ENCODE results near the gene HYOU1. TPM values are rescaled to one million over a fixed set of nuclear protein-coding genes. Genes with fewer than 3 reads are reported as not detected.

HYOU1 gene
- total RNA-seq, 4 donors from 2014 or later = 36.1 to 57.5 (median 52.7) TPM

DNA sequence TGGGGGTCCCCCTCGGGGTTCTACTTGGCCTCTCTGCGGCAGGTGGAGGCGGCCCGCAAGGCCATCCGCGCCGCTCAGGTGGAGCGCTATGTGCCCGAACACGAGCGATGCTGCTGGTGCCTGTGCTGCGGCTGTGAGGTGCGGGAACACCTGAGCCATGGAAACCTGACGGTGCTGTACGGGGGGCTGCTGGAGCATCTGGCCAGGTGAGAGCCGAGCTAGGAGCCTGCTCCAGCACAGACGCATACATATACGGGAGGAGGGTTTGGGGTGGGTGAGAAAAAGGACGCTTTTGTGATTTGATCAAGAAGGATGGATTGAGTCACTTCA is 58.7 kb downstream of the HYOU1 start:
- H3K9me3 ChIP-seq = no peaks in the 10 kb centered on the region
- intact Hi-C loops (cut with DNase I) = no loop called here
- no peak for DNase-seq (ENCODE audit: extremely low spot score)
- peaks cover 20 to 42% (median 39%) of the 10 kb centered on the region in 4 donors for H3K36me3 ChIP-seq
- peaks cover 13 to 41% (median 35%) of the 10 kb centered on the region in 4 donors for H3K4me1 ChIP-seq
- H3K27ac ChIP-seq (replicated peaks in 1 of 4) = peak overlapping the region; percentile 87 to 96 (median 88)
- peak overlapping the region; percentile 64 to 90 (median 80) for H3K4me3 ChIP-seq
- H3K27me3 ChIP-seq = no peaks in the 10 kb centered on the region
- TF ChIP-seq, protein P1, sequence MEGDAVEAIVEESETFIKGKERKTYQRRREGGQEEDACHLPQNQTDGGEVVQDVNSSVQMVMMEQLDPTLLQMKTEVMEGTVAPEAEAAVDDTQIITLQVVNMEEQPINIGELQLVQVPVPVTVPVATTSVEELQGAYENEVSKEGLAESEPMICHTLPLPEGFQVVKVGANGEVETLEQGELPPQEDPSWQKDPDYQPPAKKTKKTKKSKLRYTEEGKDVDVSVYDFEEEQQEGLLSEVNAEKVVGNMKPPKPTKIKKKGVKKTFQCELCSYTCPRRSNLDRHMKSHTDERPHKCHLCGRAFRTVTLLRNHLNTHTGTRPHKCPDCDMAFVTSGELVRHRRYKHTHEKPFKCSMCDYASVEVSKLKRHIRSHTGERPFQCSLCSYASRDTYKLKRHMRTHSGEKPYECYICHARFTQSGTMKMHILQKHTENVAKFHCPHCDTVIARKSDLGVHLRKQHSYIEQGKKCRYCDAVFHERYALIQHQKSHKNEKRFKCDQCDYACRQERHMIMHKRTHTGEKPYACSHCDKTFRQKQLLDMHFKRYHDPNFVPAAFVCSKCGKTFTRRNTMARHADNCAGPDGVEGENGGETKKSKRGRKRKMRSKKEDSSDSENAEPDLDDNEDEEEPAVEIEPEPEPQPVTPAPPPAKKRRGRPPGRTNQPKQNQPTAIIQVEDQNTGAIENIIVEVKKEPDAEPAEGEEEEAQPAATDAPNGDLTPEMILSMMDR (IDR thresholded peaks at IDR 0.05) = no peak
- TF ChIP-seq POLR2AphosphoS5 (IDR thresholded peaks at IDR 0.05) = no peak
- no peak for TF ChIP-seq POLR2A (IDR thresholded peaks at IDR 0.05; ENCODE audit: low read depth)
- TF ChIP-seq EP300 (IDR thresholded peaks at IDR 0.05) = no peak
- 0% methylated on average over 12 of the region's 19 CpGs for WGBS

DNA sequence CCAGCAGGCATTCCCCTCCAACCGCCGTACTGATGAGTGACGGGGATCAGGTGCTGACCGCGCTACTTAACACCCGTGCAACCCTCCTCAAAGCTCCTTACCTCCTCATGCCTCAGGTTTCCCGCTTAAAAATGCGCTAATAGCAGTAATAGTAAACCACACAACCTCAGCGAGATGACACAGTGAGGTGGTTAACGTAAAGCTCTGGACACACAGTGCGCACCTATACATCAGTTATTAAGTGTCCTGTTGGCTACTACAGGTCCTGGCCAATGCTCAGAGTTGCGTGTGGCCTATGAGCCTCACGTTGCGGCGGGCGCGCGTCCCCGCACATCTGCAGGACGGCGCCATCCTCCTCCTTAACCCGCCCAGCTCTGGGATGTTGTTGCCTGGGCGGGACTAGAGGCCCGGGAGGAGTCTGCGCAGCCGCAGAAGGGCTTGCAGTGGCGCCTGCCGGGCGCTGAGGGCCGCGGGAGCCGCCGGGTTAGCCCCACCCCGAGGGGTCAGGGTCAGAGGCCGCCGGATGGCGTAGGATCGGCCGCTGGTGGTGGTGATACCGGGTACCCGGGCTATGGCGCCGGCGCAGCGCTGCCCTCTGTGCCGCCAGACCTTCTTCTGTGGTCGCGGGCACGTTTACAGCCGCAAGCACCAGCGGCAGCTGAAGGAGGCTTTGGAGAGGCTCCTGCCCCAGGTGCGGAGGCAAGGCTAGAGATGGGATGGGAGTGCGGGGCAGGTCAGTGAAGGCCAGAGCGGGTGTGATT is 59.2 kb downstream of the HYOU1 start, which contains the start of gene CENATAC:
TSS of gene CENATAC (plus strand) at position 512 of the 761 bp plus-strand sequence. CDS start at position 572, 60 bp downstream.
- peak; percentile 95 for DNase-seq (ENCODE audit: extremely low spot score)
- WGBS = 0% methylated on average over 22 of the region's 54 CpGs
- TF ChIP-seq EP300 (IDR thresholded peaks at IDR 0.05) (no peak), POLR2A (IDR thresholded peaks at IDR 0.05; ENCODE audit: low read depth) (peak; percentile 67), POLR2AphosphoS5 (IDR thresholded peaks at IDR 0.05) (peak; percentile 94 to 95)
- TF ChIP-seq, protein P1 (IDR thresholded peaks at IDR 0.05) = peak in 2 of 3 experiments; percentile 21 to 31
- peak within 1 kb of the TSS; percentile 64 to 90 (median 80) for H3K4me3 ChIP-seq
- H3K9me3 ChIP-seq = no peaks in the 10 kb centered on the region
- no peaks in the 10 kb centered on the region for H3K27me3 ChIP-seq
- peaks cover 15 to 37% (median 34%) of the 10 kb centered on the region in 4 donors for H3K36me3 ChIP-seq
- H3K27ac ChIP-seq (replicated peaks in 1 of 4) = peak within 1 kb of the TSS; percentile 87 to 96 (median 88)
- peaks cover 13 to 41% (median 35%) of the 10 kb centered on the region in 4 donors for H3K4me1 ChIP-seq
- intact Hi-C loops (cut with DNase I) = no loop called here

DNA sequence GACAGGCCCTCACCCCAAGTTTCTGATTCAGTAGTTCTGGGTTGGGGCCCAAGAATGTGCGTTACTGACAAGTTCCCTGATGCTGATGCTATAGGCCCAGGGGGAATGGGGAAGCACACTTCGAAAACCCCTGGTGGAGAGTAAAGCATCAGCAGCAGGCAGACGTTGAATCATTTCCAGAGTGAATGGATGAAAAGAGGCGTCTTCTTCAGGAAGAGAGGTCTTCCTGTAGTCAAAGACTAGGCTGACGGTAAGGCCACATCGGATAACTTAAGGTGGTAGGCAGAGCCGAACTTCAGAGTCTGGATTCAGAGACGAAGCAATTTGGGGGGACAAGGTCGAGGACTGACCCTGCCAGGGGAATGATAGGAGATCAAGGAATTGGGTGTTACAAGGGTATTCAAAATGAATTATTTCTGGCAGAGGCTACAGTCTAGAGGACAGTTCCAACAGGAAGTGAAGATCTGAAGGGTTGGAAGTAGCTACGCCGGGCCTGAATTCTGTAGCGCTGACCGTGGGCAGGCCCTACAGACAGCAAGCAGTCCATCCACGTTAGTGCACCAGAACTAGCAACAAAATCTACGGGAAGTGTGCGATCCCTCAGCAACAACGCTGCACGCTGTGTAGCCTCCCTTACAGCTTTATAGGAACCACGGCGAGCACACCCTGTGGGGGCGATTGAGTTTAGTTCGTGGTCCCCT is 59.9 kb downstream of the HYOU1 start:
- Histone ChIP-seq H3K27me3 (no peaks in the 10 kb centered on the region), H3K4me3 (peak overlapping the region; percentile 64 to 90 (median 80)), H3K4me1 (peaks cover 13 to 41% (median 35%) of the 10 kb centered on the region in 4 donors), H3K9me3 (no peaks in the 10 kb centered on the region), H3K36me3 (peaks cover 8 to 30% (median 27%) of the 10 kb centered on the region in 4 donors), H3K27ac (replicated peaks in 1 of 4) (peak overlapping the region; percentile 87 to 96 (median 88))
- intact Hi-C loops (cut with DNase I) = no loop called here
- no peak for DNase-seq (ENCODE audit: extremely low spot score)
- 13% methylated on average over 20 of the region's 22 CpGs for WGBS
- no peak for TF ChIP-seq EP300 (IDR thresholded peaks at IDR 0.05)
- no peak for TF ChIP-seq POLR2AphosphoS5 (IDR thresholded peaks at IDR 0.05)
- TF ChIP-seq, protein P1 (IDR thresholded peaks at IDR 0.05) = peak in 1 of 3 experiments; percentile 19
- TF ChIP-seq POLR2A (IDR thresholded peaks at IDR 0.05; ENCODE audit: low read depth) = no peak

Small RNA genes lying within 50 kb of the gene (small RNA-seq; reads per million reads assigned to genes)
- 0 reads per million in 3 donors for gene AP003392.2
- gene RF00017 = 0 reads per million in 3 donors
- 0 reads per million in 3 donors for gene RF00019

Other genes with a start within 250 kb of the HYOU1 start
- under 1 TPM in 1 of 4 donors, not detected in 3; 0.17 TPM for gene CXCR5, start 173.3 kb downstream of the HYOU1 start, total RNA-seq
- 10 to 100 TPM; 19.1 to 66.2 (median 42.7) TPM for gene BCL9L, start 131.3 kb downstream of the HYOU1 start, total RNA-seq
- not detected for gene UPK2, start 100.9 kb downstream of the HYOU1 start, total RNA-seq
- not detected for gene FOXR1, start 85.4 kb downstream of the HYOU1 start, total RNA-seq
- gene CENATAC, start 59.1 kb downstream of the HYOU1 start, total RNA-seq = 10 to 100 TPM; 22.2 to 55.2 (median 30.8) TPM
- gene RPS25, start 38.9 kb downstream of the HYOU1 start, total RNA-seq = 1,000 to 10,000 TPM; 1,036 to 2,235 (median 1,740) TPM
- 10 to 100 TPM; 38.2 to 47.2 (median 42.4) TPM for gene TRAPPC4, start 38.4 kb downstream of the HYOU1 start, total RNA-seq
- gene SLC37A4, start 26.3 kb downstream of the HYOU1 start, total RNA-seq = 10 to 100 TPM in 1 of 4 donors, 1 to 10 TPM in 3; 5.8 to 11.7 (median 9.5) TPM
- gene VPS11, start 10.6 kb upstream of the HYOU1 start, total RNA-seq = 10 to 100 TPM; 27.4 to 40.2 (median 32.4) TPM
- gene HMBS, start 27.7 kb upstream of the HYOU1 start, total RNA-seq = 1 to 10 TPM; 3.1 to 7.8 (median 6.1) TPM
- 10 to 100 TPM; 14.2 to 28.7 (median 19.9) TPM for gene DPAGT1, start 44.6 kb upstream of the HYOU1 start, total RNA-seq
- 10 to 100 TPM in 2 of 4 donors, 1 to 10 TPM in 2; 7.5 to 15.2 (median 9.4) TPM for gene C2CD2L, start 50.1 kb upstream of the HYOU1 start, total RNA-seq
- gene HINFP, start 64.4 kb upstream of the HYOU1 start, total RNA-seq = 10 to 100 TPM; 22.8 to 30.8 (median 26.4) TPM
- gene ABCG4, start 91.8 kb upstream of the HYOU1 start, total RNA-seq = 1 to 10 TPM in 1 of 4 donors, under 1 TPM in 3; 0.33 to 1.4 (median 0.60) TPM
- gene NLRX1, start 111.5 kb upstream of the HYOU1 start, total RNA-seq = 10 to 100 TPM; 21.5 to 47.3 (median 27.2) TPM
- gene NHERF4, start 128.3 kb upstream of the HYOU1 start, total RNA-seq = under 1 TPM in 1 of 4 donors, not detected in 3; 0.29 TPM
- 10 to 100 TPM; 20.7 to 27.7 (median 24.1) TPM for gene CBL, start 149.1 kb upstream of the HYOU1 start, total RNA-seq

Measured in esophagus muscularis mucosa (tissue), 4 donors.